HG02588 (cell line): Measurements from ENCODE around the gene DOK7.
"Not testable (repeated sequence)": the region's sequence is repeated elsewhere in the genome, so short reads cannot be mapped to it uniquely, and the experiment has no call there.

Source experiments
- ATAC-seq: cut with Tn5 transposase; IDR thresholded peaks from one replicate; pipeline ENCODE4 v1.9.1; 2021; ENCODE audit warnings: mild to moderate bottlenecking, moderate library complexity; ENCODE audit not compliant: unreplicated experiment

Gene DOK7

GRCh38 chr4:3501126-3501824 is 38.2 kb downstream of the DOK7 start:
- no peak for ATAC-seq

GRCh38 chr4:3501825-3502425 is 38.8 kb downstream of the DOK7 start:
- no peak for ATAC-seq

DNA sequence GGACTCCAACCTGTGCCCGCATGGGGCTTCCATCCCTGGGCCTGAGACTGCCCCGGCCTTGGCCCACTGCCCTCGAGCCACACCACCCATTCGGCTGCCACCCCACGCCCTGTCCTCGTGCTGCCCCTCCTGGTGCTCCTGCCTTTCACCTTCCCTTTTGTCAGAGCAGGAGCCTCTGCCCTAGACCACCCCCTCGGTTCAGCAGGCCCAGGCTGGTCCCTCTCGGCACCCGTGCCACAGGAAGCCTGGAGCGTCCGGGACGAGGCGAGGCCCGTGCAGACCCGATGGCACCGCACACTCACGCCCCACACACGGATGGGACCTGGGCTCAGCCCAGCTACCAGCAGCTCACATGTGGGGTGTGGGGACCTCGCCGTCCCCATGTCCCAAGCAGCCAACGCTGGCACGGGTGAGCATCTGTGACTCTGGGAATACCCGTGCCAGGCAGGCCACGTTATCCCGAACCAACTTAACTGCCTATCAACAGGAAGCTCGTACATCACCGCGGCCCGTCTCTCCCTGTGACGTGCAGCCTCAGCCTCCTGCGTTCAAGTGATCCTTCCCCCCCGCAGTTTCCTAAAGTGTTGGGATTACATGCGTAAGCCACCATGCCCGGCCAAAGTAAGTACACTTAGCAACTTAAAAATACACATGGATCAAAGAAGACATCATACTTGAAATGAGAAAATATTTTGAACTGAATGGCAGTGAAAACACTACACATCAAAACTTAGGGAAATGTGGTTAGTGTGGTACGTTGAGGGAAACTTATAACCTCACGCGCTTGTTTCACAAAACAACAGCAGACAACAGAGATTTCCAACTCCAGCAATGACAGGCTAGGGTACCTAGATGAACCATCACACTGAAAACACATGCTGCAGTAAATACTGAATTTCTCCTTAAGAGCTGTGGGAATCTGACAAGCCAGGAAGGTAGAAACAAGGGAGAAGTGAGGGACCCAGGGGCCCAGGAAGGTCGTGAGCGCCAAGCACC is 40.1 kb downstream of the DOK7 start:
- ATAC-seq, result no peak

GRCh38 chr4:3505231-3505630 is 42.1 kb downstream of the DOK7 start:
- no peak for ATAC-seq

DNA sequence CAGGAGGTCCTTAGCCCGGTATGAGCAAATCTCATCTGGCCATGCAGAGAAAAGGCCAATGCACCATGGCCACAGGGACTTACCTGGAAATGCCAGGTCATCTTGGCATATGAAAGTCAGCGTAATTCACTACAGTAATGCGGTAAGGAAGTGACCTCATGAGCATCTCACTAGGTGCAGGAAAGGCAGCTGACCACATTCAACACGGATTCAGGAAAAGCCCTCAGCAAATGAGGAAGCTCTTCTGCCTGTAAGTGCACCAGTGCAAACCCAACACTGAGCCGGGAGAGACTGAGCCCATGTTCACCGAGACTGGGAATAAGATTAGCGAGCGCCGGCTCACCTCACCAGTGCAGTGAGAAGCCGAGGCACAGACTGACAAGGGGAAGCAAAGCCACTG is 45.4 kb downstream of the DOK7 start:
- no peak for ATAC-seq

DNA sequence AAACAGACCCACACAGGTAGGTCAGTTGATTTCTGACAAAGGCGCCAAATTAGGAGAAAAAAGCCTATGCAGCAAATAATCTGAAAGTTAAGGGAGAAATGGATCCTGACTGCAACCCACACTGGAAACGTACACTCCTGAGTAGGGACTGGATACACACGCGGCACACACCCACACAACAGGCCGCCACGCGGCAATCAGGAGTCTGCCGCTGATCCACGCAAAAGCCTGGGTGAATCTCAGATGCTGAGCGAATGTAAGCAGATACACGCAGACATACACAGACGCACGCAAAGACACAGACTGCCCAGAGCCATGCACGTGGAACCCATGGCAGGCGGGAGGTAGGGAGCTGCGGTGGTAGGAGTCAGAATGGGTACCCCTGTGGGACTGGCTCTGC is 47.4 kb downstream of the DOK7 start:
- ATAC-seq, result no peak

- ATAC-seq, result no peak
Observed at GRCh38 chr4:3511187-3511586, 48.1 kb downstream of the DOK7 start.

DNA sequence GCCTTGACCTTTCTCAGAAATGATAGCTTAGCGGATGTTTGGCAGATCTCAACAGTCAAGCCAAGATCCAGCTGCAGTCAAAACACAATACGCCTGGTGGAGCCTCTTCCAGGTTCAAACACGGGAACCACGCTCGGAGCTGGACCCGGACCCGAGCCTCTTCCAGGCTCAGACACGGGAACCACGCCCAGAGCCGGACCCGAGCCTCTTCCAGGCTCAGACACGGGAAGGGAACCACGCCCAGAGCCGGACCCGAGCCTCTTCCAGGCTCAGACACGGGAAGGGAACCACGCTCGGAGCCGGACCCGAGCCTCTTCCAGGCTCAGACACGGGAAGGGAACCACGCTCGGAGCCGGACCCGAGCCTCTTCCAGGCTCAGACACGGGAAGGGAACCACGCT is 48.5 kb downstream of the DOK7 start:
- not testable (repeated sequence) for ATAC-seq

DNA sequence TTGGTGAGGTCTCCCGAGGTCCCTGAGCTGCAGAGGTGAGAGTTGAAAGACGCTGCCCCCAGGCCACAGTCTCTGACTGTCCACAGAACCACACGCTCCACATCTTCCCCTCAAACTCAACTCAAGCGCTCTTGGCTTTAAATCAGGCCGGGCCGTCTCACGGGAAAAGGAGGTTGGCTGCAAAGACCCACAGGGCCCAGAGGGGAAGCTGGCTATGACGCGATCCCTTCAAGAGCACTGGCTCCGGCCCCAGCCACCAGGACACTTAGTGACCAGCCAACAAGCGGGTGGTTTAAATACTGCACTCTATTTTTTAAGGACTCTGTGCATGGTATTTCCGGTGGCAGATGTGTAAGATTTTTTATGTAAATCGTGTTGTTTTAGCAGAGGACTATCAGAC is 49.2 kb downstream of the DOK7 start:
- ATAC-seq, result no peak

DNA sequence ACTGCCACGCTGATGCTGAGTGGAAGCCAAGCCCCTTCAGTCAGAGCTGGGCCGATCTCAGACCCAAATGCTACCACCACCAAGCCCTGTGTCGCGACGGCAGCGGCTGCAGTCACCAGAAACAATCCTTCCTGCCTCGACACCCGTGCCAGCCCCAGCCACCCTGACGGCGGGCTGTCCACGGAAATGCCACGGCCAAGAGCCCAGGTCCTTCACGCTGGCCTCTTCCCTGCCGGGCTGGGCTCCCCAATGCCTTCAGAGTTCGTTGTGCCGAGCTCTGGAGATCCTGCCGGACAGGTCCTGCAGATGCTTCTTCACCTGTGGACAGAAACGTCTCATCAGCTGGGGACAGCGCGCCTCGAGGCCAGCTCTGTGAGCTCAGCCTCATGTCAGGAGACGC is 49.6 kb downstream of the DOK7 start:
- ATAC-seq, result no peak

- ATAC-seq, result no peak
Observed at GRCh38 chr4:3513807-3514206, 50.7 kb downstream of the DOK7 start.

DNA sequence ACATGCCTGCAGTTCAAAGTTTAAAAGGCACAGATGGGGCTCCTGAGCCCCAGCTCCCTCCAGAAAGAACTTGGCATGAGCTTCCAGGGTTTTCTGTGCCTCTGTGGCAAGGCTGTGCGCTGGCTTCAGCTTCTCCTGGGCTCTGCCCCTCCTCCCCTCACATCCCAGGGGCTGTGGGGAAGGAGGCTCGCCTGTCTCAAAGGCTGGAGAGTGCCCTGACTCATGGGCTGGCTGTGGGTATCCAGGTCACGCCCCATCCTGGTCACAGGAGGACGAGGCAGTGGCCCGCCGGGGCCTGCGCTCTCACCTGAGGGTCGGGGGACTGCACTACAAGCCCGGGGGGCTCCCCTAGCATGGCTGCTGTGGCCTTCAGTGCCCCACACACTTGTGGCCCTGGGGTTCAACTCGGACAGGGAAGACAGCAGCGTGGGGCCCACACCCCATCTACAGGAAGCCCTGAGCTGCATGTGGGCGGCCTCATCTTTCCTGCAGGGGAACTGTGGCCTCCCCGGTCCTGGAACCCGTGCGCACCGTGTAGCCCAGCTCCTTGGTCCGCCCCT is 51.2 kb downstream of the DOK7 start:
- no peak for ATAC-seq

DNA sequence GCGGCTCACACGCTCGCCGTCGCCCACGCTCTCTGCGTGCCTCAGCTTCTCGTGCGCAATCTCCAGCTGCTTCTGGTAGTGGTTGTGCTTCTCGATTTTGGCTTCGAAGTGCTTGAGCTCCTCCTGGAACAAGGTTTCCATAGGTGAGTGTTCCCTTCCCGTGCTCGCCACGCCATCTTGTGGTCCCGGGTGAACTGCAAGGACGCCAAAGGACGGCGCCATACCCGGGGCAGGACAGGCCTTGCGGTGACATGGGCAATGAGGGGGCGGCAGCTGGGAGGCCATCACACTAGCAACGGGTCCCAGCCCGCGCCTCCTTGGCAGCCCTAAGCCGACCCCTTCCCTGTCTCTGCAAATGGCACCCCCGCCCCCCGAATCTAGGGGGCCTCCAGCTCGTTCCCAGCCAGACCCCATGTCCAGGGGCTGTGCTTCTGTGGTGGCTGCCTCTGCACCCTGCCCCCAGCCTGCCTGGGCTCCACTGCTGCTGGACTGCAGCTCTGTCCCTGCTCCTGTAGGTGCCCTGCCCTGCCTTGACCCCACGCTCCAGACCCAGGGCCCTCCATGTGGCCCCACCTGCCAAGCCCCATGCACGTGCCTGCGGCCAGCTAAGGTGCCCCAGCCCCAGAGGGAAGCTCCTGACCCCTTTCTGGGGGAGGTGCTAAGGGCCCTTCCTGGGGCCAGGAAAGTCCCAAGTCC is 51.8 kb downstream of the DOK7 start:
- ATAC-seq, result no peak

DNA sequence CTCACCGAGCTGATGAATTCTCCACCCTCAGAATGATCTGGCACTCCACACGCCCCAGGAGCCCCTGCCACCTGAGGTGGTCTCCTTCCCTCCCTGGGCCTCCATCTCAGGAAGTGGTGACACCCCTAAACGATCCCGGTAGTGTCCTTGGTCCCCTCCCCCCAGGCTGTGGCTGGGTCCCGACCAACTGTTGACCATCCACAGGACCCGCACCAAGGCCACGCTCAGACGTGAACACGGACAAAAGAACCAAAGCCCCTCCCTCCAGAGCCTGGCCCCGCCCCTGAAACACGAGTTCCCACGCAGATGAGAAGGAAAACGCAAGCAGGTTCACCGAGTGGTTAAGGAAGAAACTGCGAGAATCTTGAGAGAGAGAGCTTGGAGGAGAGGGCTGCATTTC is 52.5 kb downstream of the DOK7 start:
- no peak for ATAC-seq

DNA sequence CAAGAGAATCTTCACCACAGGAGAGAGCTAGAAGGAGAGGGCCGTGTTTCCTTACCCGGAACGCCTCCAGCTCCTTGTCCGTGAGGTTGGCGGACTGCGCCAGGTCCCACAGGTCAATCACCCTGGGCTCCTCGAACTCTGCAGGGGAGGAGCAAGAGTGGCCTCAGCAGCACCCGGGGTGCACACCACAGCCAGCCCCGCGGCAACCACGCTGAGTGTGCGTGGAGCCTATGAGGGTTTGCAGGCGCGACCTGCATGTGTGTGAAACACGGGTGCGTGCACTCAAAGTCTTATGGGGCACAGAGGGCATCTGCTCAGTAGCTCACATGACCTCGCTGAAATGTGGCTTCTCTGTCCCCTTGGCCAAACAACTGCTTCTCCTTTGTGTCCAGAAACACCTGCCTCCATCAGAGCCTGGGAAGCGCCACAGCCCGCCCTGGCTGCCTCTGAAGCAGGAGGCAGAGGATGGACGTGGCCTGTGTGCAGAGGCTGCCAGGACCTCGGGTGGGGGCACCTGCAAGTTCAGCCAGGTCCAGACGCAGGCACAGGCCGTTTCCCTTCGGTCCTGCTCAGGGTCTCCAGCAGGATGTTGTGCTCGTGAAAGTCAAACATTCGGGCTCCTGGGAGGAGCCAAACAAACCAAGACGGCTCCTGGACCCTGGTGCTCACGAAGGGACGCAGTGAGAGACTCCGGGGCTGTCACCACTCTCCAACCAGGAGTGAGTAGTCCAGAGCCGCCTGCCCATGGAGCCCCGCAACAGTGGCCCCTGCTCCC is 53.1 kb downstream of the DOK7 start:
- no peak for ATAC-seq

DNA sequence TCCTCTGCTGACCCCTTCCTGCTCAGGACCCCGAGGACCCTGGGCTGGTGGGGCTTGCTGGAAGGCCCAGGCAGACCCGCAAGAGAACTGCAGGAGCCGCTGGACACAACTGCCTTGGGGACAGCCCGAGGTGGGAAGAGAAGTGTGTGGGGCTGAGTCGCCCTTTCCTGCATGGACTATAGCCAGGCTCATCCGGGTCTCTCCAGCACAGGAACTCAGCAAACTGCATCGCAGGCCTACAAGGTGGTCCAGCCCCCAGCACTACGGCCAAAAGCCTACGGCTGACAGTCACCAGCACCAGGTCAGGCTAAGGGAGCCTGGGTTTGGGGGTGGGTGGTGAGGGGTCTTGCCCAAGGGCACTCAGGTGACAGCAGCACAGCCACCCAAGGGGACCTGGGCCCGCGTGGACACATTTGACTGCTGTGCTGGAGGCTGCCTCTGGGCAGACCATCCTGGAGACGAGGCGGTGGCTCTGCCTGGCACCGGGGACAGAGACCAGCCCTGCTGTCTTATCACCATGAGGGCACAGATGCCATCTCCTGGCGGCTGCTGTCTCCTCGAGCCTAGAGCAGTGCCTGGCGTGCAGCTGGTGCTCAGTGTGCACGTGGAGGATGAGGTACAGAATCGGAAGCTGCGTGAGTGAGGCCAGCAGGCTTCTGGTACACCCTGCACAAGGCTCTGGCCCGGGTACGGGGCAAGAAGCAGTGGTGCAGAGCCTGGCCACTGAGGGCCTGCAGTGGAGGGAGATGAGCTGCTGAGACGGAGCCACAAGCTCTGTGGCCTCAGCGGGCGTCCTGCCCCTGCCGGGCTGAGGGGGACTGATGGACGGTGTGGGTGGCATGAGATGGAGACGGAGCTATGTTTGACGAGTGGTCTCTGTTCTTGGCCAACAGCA is 54.0 kb downstream of the DOK7 start:
- ATAC-seq, result no peak

DNA sequence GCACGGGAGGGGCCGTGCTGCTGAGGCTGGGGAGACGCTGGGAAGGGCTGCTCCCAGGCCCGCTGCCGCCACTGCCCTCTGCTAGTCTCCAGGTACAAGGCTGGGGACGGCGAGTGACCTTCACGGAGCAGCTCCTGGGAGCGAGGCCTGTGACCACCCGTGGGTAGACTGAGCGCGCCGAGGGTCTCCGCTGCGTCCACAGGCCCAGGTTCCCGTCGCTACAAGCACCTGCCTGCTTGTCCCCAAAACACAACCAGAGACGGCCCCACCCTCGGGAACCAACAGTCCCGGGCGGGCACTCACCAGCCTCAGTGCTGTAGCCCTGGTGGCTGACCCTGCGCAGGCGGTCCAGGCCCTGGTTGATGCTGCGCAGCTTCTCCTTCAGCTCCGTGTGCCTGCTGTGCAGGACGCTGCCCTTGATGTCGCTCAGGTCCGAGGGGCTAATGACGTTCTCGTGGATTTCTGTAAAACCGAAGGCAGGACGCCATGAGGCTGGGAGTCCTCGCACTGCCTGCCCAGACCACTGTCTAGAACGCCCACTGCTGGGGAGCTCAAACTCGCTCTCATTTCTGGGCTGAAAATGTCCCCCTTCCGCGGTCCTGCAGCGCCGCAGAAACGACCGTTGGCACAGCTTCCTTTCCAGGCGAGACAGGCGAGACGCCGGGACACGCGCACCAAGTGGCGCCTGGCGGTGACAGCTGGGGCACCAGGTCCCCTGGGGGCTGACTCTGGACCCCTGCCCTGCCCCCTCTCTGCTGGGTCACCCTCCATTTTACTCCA is 54.8 kb downstream of the DOK7 start:
- ATAC-seq, result no peak

GRCh38 chr4:3518511-3518880 is 55.4 kb downstream of the DOK7 start:
- no peak for ATAC-seq
